Epithelial cell of prostate (primary cell): ENCODE data around the gene SYNJ2.
A peak's percentile ranks its signal among the peaks of the same experiment; 100 is the strongest.
"Not testable (repeated sequence)": the region's sequence is repeated elsewhere in the genome, so short reads cannot be mapped to it uniquely, and the experiment has no call there.

Experiments used
- DNase-seq: peaks from one replicate; pipeline ENCODE4 v3.0.0-alpha.2; 2011; ENCODE audit warnings: low read depth, low spot score
- H3K27ac ChIP-seq: fragments of 450-650 bp; 2 replicates; pipeline ENCODE4 v1.5.1; 2017; ENCODE audit warnings: mild to moderate bottlenecking

The SYNJ2 gene

DNA sequence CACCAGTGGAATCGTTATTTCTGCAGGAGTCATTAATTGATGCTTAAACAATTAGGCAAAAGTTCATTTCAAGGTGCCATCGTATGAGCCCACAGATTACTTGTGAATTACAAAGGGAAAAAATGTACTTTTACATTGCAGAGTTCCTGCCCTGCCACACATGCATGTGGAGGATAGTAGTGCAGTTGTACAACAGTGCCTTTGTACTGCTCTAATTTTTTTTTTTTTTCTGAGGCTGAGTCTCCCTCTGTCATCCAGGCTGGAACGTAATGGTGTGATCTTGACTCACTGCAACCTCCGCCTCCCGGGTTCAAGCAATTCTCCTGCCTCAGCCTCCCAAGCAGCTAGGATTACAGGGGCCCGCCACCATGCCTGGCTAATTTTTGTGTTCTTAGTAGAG is 26.0 kb upstream of the SYNJ2 start:
- DNase-seq, result no peak
- H3K27ac ChIP-seq, result no peak overlapping the region

DNA sequence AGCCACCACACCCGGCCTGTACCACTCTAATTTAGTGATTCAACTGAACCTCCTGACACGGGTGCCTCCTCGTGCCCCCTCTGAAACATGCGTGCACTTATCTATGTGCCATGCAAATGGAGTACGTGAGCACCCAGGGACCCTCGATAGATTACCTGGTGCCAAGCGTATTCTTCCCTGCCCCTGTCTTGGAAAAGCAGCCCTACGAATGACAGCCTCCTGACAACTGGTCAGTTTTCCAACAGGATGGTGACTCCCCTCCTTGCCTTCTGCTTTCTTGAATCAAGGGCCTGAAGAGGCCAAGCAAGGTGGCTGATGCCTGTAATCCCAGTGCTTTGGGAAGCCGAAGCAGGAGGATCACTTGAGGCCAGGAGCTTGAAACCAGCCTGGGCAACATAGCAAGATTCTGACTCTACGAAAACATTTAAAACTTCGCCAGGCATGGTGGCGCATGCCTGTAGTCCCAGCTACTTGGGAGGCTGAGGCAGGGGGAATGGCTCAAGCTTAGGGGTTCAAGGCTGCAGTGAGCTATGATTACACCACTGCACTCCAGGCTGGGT is 25.4 kb upstream of the SYNJ2 start:
- no peak overlapping the region for H3K27ac ChIP-seq
- DNase-seq, result no peak

DNA sequence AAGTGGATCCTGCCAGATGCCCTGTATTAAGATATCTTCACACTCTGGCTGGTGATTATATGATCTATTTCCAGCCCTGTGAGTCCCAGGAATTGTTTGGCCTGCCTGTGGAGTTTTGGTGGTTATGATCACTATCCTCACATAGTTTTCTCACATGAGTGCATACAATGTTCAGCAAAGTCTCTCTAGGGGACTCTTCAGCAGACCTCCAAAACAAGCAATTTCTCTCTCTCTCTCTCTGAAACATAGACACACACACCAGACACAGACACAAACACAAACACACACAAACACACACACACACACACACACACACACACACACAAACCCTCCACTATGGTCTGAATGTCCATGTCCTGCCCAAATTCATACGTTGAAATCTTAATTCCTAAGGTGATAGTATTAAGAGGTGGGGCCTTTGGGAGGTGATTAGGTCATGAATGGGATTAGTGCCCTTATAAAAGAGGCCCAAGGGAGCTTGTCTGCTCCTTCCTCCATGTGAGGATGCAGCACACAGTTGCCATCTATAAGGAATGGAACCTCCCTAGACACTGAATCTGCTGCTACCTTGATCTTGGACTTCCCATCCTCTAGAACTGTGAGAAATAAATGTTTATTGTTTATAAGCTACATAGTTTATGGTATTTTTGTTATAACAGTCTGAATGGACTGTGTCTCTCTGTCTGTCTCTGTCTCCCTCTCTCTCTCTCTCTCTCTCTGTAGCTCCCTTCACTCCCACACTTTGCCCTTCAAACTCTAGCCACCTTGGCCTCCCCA is 22.0 kb upstream of the SYNJ2 start:
- H3K27ac ChIP-seq, result no peak overlapping the region
- no peak for DNase-seq

DNA sequence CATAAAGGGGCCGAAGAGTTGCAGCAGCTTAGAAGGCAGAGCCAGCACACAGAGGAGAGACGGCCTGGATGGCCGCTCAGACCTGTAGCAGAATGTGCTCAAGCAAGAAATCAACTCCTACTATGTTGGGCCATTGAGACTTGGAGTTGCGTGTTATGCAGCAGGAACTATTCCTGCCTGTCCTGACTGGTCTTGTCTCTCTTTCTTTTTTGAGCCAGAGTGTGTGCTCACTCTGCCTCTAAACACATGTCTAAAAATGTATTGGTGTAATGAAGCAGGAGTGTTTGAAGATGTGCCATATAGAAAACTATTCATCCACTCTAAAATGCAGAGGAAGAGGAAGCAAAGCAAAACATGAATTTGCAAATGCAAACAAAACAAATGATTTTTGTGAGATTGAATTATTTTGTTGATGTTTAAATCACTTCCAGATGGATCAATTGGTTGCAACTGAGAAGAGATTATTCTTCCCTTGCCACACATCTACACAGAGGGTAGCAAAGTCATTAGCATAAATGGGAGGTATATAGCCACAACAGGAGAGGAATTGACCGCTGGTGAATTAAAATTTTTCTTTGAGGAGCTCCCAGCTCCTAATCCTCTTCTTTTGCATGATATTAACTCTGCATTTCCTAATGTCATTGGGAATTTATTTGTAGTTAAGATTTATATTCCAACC is 20.4 kb upstream of the SYNJ2 start:
- no peak for DNase-seq
- H3K27ac ChIP-seq, result no peak overlapping the region

DNA sequence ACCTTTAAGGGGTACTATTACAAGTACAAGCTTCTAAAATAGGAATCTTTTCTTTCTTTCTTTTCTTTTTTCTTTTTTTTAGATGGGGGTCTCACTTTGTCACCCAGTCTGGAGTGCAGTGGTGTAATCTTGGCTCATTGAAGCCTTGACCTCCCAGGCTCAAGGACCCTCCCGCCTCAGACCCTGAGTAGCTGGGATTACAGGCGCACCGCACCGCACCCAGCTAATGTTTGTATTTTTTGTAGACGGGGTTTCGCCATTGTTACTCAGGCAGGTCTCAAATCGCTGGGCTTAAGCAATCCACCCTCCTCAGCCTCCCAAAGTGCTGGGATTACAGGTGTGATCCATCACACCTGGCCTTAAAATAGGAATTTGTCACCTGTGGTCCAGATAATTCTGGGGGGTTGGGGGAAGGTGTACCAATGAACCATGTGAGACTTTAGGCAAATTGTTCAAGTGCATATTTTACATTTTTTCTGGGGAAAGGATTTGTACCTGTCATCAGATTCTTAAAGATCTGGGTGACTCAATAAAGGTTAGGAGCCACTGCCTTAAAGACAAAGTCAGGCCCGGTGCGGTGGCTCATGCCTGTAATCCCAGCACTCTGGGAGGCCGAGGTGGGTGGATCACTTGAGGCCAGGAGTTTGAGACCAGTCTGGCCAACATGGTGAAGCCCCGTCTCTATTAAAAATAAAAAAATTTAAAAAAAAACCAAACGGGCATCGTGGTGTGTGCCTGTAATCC is 19.7 kb upstream of the SYNJ2 start:
- peak overlapping the region; percentile 28 for H3K27ac ChIP-seq
- DNase-seq, result no peak

DNA sequence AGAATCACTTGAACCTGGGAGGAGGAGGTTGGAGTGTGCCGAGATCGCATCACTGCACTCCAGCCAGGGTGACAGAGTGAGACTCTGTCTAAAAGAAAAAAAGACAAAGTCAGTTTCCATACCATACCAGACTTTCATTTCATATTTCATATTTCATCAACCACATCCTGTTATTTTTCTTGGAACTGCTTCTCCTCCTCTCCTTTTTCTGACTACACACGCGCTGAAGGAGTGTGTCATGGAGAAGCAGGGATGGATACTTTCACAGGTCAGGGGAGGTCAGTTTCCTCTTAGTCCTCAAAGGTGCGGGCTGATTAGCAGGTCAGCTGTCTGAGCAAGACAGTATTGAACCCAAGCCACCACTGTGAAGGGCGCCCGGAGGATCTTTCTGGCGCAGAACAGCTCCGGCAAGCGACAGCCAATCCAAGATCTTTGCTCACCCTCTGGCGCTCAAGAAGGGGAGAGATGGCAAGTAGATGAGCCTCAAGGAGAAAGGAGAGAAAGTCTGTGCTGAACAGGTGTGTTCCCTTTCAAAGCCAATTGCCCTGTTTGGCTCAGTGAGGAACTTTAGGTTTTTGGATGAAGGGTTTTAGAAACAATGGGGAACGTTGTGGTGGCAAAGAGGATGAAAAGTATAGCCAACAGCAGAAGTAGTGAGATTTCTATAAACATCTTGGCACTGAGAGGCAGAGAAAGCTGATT is 18.9 kb upstream of the SYNJ2 start:
- H3K27ac ChIP-seq, result peak overlapping the region; percentile 28
- DNase-seq, result no peak

DNA sequence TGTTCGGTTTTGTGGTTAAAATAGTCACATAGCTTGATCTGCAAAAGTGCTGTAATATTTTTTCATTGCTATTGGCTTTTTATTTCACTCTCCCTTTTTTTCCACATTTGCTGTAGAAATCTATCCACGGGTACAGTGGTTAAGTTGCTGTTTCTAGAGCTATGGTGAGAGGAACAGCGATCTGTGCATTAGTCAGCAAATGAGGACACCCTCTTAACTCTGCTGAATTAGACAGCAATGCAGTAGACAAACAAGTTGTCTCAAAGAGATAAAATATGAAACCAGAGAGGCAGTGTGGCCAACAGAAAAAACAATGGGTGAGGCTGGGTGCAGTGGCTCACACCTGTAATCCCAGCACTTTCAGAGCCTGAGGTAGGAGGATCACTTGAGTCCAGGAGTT is 17.6 kb upstream of the SYNJ2 start:
- no peak overlapping the region for H3K27ac ChIP-seq
- no peak for DNase-seq

DNA sequence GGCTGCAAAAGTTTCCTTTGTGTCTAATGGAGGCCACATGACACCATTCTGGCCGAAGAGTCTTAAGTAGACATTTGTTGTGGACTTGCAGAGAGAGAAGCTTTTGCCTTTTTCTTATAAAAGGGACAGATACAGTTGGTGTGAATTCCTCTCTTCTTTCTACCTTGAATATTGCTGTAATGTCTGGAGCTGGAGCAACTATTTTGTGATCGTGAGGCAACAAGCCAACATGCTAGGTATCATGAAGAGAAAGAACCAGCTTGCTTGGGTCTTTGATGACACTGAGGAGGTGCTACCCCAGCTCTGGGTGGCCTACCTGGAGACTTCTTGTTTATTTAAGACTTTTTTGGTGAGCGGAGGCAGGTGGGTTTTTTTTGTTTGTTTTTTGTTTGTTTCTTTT is 16.3 kb upstream of the SYNJ2 start:
- no peak overlapping the region for H3K27ac ChIP-seq
- no peak for DNase-seq

DNA sequence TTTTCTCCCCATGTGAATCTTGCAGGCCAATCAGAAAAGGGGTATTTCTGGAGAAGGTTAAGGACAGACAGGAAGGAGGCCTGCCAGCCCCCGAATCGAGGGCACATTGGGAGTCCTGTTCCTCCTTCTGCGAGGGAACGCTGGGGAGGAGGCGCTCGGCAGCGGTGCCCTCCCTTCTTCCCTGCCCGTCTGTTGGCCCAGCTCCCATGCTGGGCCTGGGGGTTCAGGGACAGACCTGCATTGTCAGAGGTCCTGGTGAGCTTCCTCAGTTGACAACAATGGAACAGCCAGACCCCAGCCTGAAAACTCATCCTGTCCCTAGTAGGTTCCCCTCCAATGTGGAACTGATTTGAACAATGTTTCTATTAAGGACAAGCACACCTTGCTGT is 15.1 kb upstream of the SYNJ2 start:
- no peak overlapping the region for H3K27ac ChIP-seq
- no peak for DNase-seq

DNA sequence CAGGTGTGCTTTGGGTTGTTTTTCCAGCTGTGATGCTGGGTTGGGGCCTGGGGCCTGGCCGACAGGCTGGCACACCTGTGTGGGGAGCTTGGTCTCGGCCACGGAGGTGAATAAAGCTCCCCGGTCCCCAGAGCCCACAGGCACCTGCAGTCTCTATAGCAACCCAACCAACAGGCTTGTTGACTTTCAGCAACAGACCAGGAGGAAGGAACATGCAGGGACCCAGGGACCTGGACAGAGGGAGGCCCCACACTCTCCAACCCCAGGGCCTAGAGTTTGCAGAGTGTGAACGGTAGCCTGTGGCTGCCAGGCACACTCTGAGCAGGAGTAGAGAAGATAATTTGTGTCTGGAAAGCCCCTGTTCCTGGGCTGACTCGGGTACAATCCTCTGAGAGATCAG is 14.6 kb upstream of the SYNJ2 start:
- no peak overlapping the region for H3K27ac ChIP-seq
- DNase-seq, result no peak

DNA sequence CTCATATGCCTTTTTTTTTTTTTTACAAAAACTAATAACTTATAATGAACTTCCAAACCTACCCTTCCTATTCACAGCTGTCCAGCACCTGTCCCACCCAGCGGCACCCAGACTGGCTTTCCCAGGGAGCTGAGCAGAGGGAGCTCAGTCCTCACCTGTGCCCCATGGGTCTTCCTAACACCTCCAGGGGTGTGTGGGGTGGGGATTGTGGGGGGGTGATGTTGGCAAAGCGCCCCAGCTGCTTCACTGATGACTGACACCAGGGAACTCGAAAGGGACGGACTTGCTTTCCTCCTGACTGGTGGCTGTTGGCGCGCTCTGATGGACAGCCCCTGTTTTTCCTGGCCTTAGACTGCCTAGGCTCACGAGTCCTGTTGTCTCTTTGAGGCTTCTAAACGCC is 14.2 kb upstream of the SYNJ2 start:
- no peak overlapping the region for H3K27ac ChIP-seq
- no peak for DNase-seq

DNA sequence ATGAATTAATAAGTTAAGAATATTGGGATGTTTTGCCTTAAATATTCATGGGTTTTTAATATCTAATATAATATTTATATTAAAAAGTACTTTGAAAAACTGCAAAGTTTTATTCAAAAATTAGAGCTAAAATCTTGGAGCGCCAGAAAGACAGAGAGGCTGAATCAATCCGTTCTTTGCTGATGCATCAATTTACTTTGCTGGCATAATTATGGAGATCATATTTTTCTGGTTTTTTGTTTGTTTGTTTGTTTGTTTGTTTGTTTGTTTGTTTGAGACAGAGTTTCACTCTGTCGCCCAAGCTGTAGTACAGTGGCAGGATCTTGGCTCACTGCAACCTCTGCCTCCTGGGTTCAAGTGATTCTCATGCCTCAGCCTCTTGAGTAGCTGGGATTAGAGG is 9.5 kb upstream of the SYNJ2 start:
- not testable (repeated sequence) for H3K27ac ChIP-seq, DNase-seq

DNA sequence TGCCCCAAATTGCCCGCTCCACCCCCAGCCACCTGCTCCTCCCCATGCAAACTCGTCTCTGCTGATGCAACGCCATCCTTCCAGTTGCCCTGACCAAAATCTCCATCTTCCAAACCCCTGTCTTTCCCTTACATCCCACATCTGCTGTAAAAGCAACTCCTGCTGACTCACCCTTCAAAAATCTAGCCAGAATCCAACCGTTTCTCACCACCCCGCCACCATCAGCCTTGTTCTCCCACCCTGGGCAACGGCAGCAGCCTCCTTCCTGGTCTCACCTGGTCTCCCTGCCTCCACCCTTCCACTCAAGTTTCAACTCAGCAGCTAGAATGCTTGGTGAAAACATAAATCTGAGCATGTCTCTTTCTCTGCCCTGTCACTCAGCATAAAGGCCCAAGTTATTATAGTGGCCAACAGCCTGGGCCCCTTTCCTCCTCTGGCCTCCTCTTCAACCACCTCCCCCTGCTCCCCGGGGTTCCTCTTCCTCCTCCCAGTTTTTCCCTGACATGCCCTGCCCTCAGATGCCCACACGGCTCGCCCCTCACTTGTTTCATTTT is 7.2 kb upstream of the SYNJ2 start:
- no peak overlapping the region for H3K27ac ChIP-seq
- no peak for DNase-seq

DNA sequence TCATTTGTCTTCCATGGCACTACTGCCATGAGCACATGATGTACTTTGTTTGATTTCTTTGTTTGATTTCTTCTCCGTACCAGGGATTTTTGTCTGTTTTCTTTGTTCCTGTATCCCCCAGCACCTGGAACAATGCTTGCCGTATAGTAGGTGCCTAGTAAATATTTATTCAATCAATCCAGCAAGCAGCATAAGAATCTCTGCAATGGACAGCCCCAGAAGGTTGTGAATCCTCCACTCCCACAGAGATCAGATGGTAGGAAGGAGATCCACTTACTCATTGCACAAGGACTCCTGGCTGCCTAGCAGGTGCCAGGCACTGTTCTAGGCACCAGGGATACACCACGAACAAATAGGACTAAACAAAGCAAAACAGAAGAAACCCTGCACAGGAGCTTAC is 6.7 kb upstream of the SYNJ2 start:
- no peak overlapping the region for H3K27ac ChIP-seq
- DNase-seq, result no peak

DNA sequence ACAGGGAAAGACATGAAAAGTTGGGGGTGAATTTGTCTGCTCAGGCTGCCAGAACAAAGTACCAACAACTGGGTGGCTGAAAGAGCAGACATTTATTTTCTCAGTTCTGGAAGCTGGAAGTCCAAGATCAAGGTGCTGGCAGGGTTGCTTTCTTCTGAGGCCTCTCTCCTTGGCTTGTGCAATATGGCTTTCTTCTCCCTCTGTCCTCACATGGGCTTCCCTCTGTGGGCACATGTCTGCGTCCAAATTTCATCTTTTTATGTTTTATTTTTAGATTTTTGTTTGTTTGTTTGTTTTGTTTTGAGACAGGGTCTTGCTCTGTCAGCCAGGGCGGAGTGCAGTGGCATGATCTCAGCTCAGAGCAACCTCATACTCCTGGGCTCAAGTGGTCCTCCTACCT is 6.2 kb upstream of the SYNJ2 start:
- H3K27ac ChIP-seq, result no peak overlapping the region
- DNase-seq, result no peak

DNA sequence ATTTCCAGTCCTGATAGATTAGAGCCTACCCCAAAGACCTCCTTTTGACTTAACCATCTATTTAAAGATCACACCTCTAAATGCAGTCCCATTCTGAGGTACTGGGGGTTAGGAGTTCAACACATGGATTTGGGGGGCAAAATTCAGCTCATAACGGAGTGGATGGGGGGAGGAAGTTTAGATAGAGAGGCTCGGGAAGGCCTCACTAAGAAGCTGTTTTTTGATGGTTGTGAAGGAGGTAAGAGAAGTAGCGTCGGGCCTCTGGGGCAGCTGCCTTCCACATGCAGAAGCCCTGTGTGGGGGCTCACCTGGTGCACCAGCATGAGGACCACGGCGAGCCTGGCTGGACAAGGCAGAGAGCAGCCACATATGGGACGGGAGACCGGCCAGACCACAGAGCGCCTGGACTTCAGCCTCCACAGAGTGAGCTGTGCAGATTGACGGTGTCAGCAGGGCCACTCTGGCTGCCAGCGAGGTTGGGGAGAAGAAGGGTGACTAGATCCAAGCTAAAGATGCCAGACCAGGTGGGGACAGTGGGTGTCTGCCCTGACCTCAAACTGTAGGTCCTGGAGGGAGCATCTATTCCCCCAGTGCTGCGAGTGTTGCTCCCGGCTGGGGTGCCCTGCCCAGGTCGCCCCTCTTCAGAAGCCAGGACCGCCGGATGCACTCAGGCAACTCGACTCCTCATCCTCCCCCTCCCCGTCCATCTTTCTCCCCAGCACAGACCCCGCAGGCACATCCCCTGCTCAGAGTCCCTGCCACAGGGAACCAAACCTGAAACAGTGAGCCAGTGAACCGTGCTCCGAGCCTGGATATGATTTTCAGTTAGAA is 5.1 kb upstream of the SYNJ2 start:
- no peak overlapping the region for H3K27ac ChIP-seq
- DNase-seq, result no peak

DNA sequence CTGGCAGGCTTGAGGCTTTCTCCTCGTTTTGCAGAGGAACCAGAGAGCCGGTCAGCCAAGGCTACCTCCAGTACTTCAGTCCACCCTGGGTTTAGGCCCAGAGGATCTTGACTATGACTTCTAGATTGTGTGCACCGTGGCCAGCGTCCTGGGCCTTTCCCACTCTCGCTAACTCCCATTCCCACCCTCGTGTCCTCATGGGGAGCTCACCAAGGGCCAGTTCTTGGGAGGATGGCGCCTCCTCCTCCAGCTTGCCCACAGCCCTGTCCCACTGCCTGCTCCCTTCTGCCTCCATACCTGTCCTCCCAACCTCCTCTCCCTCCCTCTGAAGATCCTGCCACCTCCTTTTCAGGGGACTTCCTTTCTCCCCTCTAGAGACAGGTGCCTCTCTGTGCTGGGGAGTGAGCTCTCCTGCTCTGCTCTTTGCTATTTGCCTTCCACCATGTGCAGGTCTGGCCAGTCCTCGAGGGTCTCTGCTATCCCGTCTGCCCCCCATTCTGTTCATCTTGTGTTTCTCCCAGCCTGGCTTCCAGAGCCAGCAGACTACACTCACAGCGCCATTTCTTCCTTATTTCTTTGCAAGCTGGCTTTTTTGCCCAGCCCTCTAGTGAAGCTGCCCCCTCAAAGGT is 4.4 kb upstream of the SYNJ2 start:
- no peak for DNase-seq
- no peak overlapping the region for H3K27ac ChIP-seq

DNA sequence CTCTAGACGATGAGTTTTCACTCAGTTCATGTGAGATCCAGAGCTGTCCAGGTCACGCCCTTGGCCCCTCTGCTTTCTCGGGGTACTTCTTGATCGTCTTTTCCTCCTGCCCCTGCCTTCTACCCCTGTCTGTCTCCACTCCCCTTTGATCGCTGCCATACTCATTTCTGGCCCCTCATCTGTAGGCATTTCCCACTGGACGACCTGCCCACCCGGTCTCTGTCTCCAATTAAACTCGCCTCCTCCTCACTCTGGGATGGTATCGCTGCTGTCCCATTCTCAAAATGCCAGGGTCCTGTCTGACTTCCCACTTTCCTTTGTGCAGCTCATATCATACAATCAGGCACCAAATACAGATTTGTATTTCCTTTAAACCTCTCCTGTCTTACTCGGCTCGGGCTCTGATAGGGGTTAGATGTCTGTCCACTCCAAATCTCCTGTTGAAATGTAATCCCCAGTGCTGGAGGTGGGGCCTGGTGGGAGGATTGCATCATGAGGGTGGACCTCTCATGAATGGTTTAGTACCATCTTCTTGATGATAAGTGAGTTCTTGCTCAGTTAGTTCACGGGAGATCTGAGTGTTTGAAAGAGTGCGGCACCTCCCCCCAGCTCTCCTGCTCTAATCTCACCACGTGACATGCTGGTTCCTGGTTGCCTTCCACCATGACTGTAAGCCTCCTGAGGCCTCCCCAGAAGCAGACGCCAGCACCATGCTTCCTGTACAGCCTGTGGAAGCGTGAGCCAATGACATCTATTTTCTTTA is 3.5 kb upstream of the SYNJ2 start:
- no peak for DNase-seq
- H3K27ac ChIP-seq, result no peak overlapping the region
